ENCODE data around the gene CLEC18B. TPM values are rescaled to one million over a fixed set of nuclear protein-coding genes. Genes with fewer than 3 reads are reported as not detected.
"Not testable (repeated sequence)": the region's sequence is repeated elsewhere in the genome, so short reads cannot be mapped to it uniquely, and the experiment has no call there.

The CLEC18B gene
- polyA plus RNA-seq, 1 donor from 2014 or later = not detected

GRCh38 chr16:74451951-74452758, 30.9 kb upstream of the CLEC18B start:
- Mint-ChIP-seq H3K4me3 (peak overlapping the region in 2 of 4 donors; percentile 41 to 65), H3K36me3 (peaks cover 6% of the 10 kb centered on the region), H3K4me1 (peaks cover 8 to 20% (median 18%) of the 10 kb centered on the region in 3 donors), H3K9me3 (no peaks in the 10 kb centered on the region), H3K27me3 (no peaks in the 10 kb centered on the region), H3K27ac (peak overlapping the region in 2 of 3 donors; percentile 75 to 84)

GRCh38 chr16:74450967-74451760, 29.9 kb upstream of the CLEC18B start:
- no peak overlapping the region for H3K27ac Mint-ChIP-seq
- peaks cover 10% of the 10 kb centered on the region for H3K36me3 Mint-ChIP-seq
- H3K4me1 Mint-ChIP-seq = peaks cover 8 to 20% (median 18%) of the 10 kb centered on the region in 3 donors
- no peaks in the 10 kb centered on the region for H3K9me3 Mint-ChIP-seq
- peak overlapping the region in 2 of 4 donors; percentile 16 to 66 for H3K4me3 Mint-ChIP-seq
- H3K27me3 Mint-ChIP-seq = no peaks in the 10 kb centered on the region

- H3K9me3 Mint-ChIP-seq = no peaks in the 10 kb centered on the region
- peaks cover 8 to 20% (median 18%) of the 10 kb centered on the region in 3 donors for H3K4me1 Mint-ChIP-seq
- no peak overlapping the region for H3K4me3 Mint-ChIP-seq
- H3K27ac Mint-ChIP-seq = no peak overlapping the region
- H3K27me3 Mint-ChIP-seq = no peaks in the 10 kb centered on the region
- H3K36me3 Mint-ChIP-seq = peaks cover 6% of the 10 kb centered on the region
Measured at GRCh38 chr16:74450236-74450635, 29.0 kb upstream of the CLEC18B start.

GRCh38 chr16:74449470-74449869, 28.2 kb upstream of the CLEC18B start:
- no peaks in the 10 kb centered on the region for H3K9me3 Mint-ChIP-seq
- H3K4me1 Mint-ChIP-seq = peaks cover 8 to 18% (median 16%) of the 10 kb centered on the region in 3 donors
- no peak overlapping the region for H3K27ac Mint-ChIP-seq
- no peaks in the 10 kb centered on the region for H3K27me3 Mint-ChIP-seq
- peaks cover 6% of the 10 kb centered on the region for H3K36me3 Mint-ChIP-seq
- H3K4me3 Mint-ChIP-seq = peak overlapping the region in 1 of 4 donors; percentile 17

GRCh38 chr16:74448990-74449389, 27.7 kb upstream of the CLEC18B start:
- no peak overlapping the region for H3K4me3 Mint-ChIP-seq
- H3K36me3 Mint-ChIP-seq = peaks cover 6% of the 10 kb centered on the region
- no peaks in the 10 kb centered on the region for H3K27me3 Mint-ChIP-seq
- no peak overlapping the region for H3K27ac Mint-ChIP-seq
- peaks cover 8 to 18% (median 16%) of the 10 kb centered on the region in 3 donors for H3K4me1 Mint-ChIP-seq
- no peaks in the 10 kb centered on the region for H3K9me3 Mint-ChIP-seq

GRCh38 chr16:74447578-74447977, 26.3 kb upstream of the CLEC18B start:
- Mint-ChIP-seq H3K9me3 (no peaks in the 10 kb centered on the region), H3K4me3 (no peak overlapping the region), H3K27ac (peak overlapping the region in 1 of 3 donors; percentile 5), H3K36me3 (peaks cover 9% of the 10 kb centered on the region), H3K27me3 (no peaks in the 10 kb centered on the region), H3K4me1 (peaks cover 4 to 8% (median 7%) of the 10 kb centered on the region in 3 donors)

GRCh38 chr16:74446866-74447265, 25.6 kb upstream of the CLEC18B start:
- H3K9me3 Mint-ChIP-seq = no peaks in the 10 kb centered on the region
- H3K27ac Mint-ChIP-seq = peak overlapping the region in 1 of 3 donors; percentile 5
- H3K27me3 Mint-ChIP-seq = no peaks in the 10 kb centered on the region
- peaks cover 10% of the 10 kb centered on the region for H3K36me3 Mint-ChIP-seq
- peaks cover 0 to 2% (median under 1%) of the 10 kb centered on the region in 3 donors for H3K4me1 Mint-ChIP-seq
- no peak overlapping the region for H3K4me3 Mint-ChIP-seq

- not testable (repeated sequence) for H3K4me1 Mint-ChIP-seq, H3K27ac Mint-ChIP-seq, H3K9me3 Mint-ChIP-seq, H3K27me3 Mint-ChIP-seq, H3K4me3 Mint-ChIP-seq
- H3K36me3 Mint-ChIP-seq = peaks cover 10% of the 10 kb centered on the region
Measured at GRCh38 chr16:74443624-74444346, 22.5 kb upstream of the CLEC18B start.

GRCh38 chr16:74439685-74440084, 18.4 kb upstream of the CLEC18B start:
- Mint-ChIP-seq H3K4me3 (no peak overlapping the region), H3K36me3 (peaks cover 11% of the 10 kb centered on the region), H3K4me1 (peaks cover 0 to 3% (median 0%) of the 10 kb centered on the region in 3 donors), H3K9me3 (peaks cover 0 to 5% (median 1%) of the 10 kb centered on the region in 3 donors), H3K27me3 (no peaks in the 10 kb centered on the region), H3K27ac (no peak overlapping the region)

GRCh38 chr16:74438492-74438979, 17.3 kb upstream of the CLEC18B start:
- H3K36me3 Mint-ChIP-seq = peaks cover 11% of the 10 kb centered on the region
- no peak overlapping the region for H3K4me3 Mint-ChIP-seq
- no peaks in the 10 kb centered on the region for H3K27me3 Mint-ChIP-seq
- H3K4me1 Mint-ChIP-seq = peaks cover 0 to 3% (median 0%) of the 10 kb centered on the region in 3 donors
- peaks cover 1 to 5% (median 2%) of the 10 kb centered on the region in 3 donors for H3K9me3 Mint-ChIP-seq
- peak overlapping the region in 1 of 3 donors; percentile 24 for H3K27ac Mint-ChIP-seq

- Mint-ChIP-seq H3K9me3 (peaks cover 0 to 5% (median 2%) of the 10 kb centered on the region in 3 donors), H3K36me3 (no peaks in the 10 kb centered on the region), H3K4me1 (peaks cover 0 to 2% (median 0%) of the 10 kb centered on the region in 3 donors), H3K27ac (no peak overlapping the region), H3K27me3 (no peaks in the 10 kb centered on the region), H3K4me3 (no peak overlapping the region)
Measured at GRCh38 chr16:74431516-74431915, 10.2 kb upstream of the CLEC18B start.

- not testable (repeated sequence) for H3K4me1 Mint-ChIP-seq
- H3K27ac Mint-ChIP-seq = peak overlapping the region in 1 of 3 donors; percentile 31
Measured at GRCh38 chr16:74430036-74430712, 8.9 kb upstream of the CLEC18B start.

GRCh38 chr16:74428493-74428892, 7.2 kb upstream of the CLEC18B start:
- H3K4me3 Mint-ChIP-seq, H3K27me3 Mint-ChIP-seq, H3K9me3 Mint-ChIP-seq, H3K4me1 Mint-ChIP-seq, H3K27ac Mint-ChIP-seq, H3K36me3 Mint-ChIP-seq: not testable (repeated sequence)

More at GRCh38 chr16:74430036-74430712, 8.9 kb upstream of the CLEC18B start:
- not testable (repeated sequence) for H3K9me3 Mint-ChIP-seq, H3K4me3 Mint-ChIP-seq, H3K27me3 Mint-ChIP-seq, H3K36me3 Mint-ChIP-seq

GRCh38 chr16:74425751-74426150, 4.5 kb upstream of the CLEC18B start:
- not testable (repeated sequence) for H3K4me1 Mint-ChIP-seq, H3K9me3 Mint-ChIP-seq, H3K27ac Mint-ChIP-seq, H3K27me3 Mint-ChIP-seq, H3K36me3 Mint-ChIP-seq, H3K4me3 Mint-ChIP-seq

Measured in IgD-negative memory B cell (primary cell).